Cerebellar cortex (tissue), 1 donor: ENCODE results near the gene HEPN1.

ENCODE experiments used
- DNase-seq: peaks from one replicate; pipeline ENCODE4 v3.0.0-alpha.2; 2015; ENCODE audit warnings: low spot score

HEPN1 gene

DNA sequence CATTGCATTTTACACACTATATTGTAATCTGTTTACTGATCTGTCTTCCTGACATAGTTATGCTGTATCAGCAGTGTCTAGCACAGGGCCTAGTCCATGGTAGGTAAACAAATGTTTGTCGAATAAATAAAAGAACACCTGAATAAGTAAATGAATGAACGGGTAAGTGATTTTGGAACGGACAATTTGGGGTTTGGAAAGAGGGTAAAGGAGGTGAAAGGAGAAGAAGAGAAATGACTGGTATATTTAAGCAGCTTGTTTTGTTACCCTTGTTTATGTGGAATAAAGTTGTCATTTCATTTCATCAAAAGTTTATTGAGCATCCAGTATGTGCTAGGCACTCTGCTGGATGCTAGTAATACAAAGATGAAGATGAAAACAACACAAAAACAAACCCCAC lies at the start of gene HEPN1:
Gene HEPN1, plus strand, starts transcription at position 301 of the 400 bp plus-strand sequence.
- no peak for DNase-seq

GRCh38 chr11:124869331-124869730 lies 49.7 kb upstream of the HEPN1 start:
- DNase-seq: no peak

DNA sequence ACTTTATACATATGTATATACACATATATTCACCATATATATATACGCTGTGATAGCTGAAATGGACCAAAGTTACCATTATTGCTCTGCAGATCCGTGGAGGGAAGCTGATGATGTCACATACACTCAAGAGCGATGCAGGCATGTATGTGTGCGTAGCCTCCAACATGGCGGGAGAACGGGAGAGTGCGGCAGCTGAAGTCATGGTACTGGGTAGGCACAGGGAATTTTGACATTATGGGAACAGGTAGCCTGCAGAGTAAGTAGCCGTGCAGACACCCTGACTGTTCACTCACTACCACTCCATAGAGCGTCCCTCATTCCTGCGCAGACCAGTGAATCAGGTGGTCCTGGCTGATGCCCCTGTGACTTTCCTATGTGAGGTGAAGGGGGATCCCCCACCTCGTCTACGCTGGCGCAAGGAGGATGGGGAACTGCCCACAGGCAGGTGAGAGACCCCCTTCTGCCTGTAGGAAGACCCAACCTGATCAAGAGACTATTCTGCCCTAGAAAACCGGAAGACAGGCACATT lies 49.1 kb upstream of the HEPN1 start:
- no peak for DNase-seq

- no peak for DNase-seq
Observed at GRCh38 chr11:124870430-124870829, 48.6 kb upstream of the HEPN1 start.

GRCh38 chr11:124872280-124872679 lies 46.8 kb upstream of the HEPN1 start:
- no peak for DNase-seq

DNA sequence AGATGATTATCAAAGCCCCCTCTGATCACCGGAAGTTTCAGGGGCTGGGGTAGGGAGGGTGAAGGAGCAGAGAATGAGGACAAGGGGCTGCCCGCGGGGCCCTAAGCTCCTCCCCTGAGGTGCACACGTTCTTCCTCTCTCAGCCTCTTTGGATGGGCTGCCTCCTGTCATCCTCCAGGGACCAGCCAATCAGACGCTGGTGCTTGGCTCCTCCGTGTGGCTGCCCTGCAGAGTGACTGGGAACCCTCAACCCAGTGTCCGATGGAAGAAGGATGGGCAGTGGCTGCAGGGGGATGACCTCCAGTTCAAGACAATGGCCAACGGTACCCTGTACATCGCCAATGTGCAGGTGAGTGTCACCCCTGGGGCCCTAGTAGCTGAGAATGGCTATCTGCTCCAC lies 46.3 kb upstream of the HEPN1 start:
- no peak for DNase-seq

DNA sequence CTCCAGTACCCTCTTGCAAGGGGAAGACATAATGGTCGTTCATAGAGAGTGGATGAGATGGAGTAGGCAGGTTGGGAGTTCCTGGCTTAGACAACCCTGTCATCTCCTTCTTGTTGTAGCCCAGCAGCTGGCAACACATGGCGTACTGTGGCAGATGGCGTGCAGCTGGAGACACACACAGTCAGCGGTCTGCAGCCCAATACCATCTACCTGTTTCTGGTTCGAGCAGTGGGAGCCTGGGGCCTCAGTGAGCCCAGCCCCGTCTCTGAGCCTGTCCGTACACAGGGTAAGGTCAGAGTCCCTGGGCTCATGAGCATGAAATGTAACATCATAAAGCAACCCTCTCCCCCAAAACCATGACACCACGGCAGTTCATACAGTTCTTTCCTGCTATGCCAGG lies 45.1 kb upstream of the HEPN1 start:
- DNase-seq: no peak

- DNase-seq: no peak
Observed at GRCh38 chr11:124874571-124875255, 44.3 kb upstream of the HEPN1 start.

GRCh38 chr11:124875401-124875800 lies 43.6 kb upstream of the HEPN1 start:
- DNase-seq: no peak

- peak; percentile 85 for DNase-seq
Observed at GRCh38 chr11:124875943-124876817, 42.9 kb upstream of the HEPN1 start.

- DNase-seq: no peak
Observed at GRCh38 chr11:124876818-124877630, 42.0 kb upstream of the HEPN1 start.

- no peak for DNase-seq
Observed at GRCh38 chr11:124877631-124877909, 41.5 kb upstream of the HEPN1 start.

GRCh38 chr11:124877910-124878758 lies 40.9 kb upstream of the HEPN1 start:
- DNase-seq: no peak

DNA sequence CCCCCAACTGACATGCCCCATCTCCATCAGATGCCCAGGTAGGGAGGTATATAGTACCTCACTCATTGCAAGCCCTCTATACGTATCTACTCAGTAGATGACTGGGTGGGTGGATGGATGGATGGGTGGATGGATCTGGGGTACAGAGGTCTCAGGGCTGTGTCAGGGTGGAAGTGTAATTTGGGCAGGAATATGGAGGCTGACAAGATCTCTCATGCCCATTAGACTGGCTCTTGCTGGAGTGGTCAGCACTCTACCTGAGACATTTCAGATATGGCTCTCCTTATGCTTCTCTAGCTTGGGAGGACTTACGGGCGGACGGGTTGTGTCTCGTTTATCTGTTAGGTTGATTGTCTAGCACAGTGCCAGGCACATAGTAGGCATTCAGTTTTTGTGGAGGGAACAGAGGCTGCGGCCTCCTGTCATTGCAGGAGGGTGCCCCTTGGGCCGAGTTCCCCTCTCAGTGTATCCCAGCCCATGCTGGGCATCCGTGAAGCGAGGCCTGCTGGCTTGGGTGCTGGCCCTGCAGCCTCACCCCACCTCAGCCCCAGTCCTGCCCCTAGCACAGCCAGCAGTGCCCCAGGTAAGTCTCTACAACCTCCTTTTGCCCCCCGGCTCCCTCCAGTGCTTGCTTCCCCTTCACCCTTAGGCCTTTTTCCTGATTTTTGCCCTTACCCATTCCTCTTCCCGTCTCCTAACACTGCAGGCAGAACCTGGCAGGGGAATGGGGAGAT lies 40.1 kb upstream of the HEPN1 start:
- no peak for DNase-seq

DNA sequence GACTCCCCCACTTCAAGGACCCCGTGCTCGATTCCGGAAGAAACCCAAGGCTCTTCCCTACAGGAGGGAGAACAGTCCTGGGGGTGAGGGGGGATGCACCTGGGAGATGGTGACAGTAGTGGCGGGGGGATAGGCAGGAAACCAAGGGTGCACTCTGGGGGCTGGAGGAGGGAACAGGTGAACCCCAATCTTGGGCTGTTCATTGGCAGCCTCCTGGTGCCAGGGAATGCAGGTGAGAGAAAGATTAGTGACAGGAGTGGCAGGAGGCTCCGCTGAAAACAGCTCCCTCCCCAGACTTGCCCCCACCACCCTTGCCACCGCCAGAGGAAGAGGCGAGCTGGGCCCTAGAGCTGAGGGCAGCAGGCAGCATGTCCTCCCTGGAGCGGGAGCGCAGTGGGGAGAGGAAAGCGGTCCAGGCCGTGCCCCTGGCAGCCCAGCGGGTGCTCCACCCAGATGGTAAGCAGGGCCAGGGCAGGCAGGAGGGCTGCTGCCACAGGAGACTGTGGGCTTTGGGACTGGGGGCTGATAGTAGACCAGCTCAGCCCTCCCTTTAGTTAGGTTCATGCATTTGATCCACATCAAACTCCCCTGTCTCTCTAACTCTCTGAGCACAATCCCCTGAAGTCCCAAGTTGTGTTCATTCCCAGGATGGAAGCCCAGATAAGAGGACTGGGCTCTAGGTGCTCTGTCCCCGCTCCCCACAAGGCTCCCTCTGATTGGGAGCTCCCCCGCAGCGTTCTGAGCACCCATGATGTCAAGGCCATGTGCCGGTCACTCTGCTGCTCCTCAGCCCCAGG lies 39.4 kb upstream of the HEPN1 start:
- no peak for DNase-seq

DNA sequence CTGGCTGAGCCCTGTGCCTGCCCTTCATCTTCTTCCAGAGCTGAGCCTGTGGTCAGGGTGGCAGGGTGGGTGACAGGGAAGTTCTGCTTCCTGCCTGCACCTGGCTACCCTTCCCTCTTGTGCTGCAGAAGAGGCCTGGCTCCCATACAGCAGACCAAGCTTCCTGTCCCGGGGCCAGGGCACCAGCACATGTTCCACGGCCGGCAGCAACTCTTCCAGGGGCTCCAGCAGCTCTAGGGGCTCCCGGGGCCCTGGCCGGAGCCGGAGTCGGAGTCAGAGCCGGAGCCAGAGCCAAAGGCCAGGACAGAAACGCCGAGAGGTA lies 38.8 kb upstream of the HEPN1 start:
- no peak for DNase-seq

DNA sequence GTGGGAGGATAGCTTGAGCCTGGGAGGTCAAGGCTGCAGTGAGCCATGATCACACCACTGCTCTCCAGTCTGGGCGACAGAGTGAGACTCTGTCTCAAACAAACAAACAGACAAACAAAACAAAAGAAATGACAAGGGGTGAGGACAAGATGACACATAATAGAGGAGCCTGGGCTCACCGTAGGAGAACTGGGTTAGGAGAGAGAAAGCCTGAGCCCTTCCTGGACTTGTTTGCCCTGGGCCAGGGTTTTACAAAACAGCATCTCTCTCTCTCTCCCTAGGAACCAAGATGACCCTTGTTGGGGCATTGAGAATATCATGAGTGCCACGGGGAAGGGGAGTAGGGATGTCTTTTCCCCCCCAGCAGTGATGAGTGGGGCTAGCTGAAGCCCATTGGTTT lies 38.1 kb upstream of the HEPN1 start:
- no peak for DNase-seq

DNA sequence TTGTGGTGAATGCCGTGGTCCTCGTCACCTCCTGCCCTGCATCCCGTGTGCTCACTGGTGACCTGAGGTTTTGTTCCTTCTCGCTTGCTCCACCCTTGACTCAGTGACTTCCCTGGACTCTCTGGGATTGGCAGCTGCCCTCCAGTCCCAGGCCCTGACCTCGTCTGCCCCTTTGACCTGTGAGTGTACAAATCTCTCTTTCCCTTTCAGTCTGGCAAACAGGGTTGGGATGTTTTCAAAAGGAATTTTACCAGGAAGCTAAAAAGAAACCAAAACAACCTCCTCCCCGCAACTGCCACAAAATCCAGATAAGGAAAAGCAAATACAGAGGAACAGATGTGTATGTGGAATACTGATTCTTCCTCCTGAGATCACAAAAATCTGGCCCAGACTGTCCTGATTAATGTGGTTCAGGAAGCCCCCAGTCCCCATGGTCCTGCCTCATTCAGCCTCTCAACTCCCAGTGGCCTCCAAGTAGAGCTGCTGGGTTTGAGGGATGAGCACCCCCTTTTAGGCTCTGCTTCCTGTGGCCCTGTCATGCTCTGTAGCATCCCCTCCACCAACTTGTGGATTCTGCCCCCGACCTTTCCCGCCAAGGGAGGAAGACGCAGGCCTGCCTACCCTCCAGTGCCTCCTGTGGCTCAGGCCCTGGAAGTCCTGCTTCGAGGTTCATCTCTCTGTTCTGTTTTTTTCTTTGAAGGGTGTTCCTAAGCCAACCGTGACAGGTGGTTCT lies 36.5 kb upstream of the HEPN1 start:
- peak; percentile 20 for DNase-seq

GRCh38 chr11:124884340-124884739 lies 34.7 kb upstream of the HEPN1 start:
- no peak for DNase-seq
